Suprapubic skin (tissue), 4 donors: ENCODE results near the gene USP53. TPM values are rescaled to one million over a fixed set of nuclear protein-coding genes. Genes with fewer than 3 reads are reported as not detected.

Experiments
- DNase-seq, 2 donors: peaks; one replicate each; pipeline ENCODE4 v3.0.0-alpha.2; 2019; ENCODE audit warnings: low spot score in 2 of 2
- H3K27ac ChIP-seq: fragments of 200-600 bp; sonication (generic); one replicate; pipeline ENCODE4 v1.5.1; 2019
- H3K27me3 ChIP-seq: fragments of 200-600 bp; sonication (generic); one replicate; pipeline ENCODE4 v1.5.1; 2019
- H3K36me3 ChIP-seq: fragments of 200-600 bp; sonication (generic); one replicate; pipeline ENCODE4 v1.5.1; 2019
- H3K4me1 ChIP-seq: fragments of 200-600 bp; sonication (generic); one replicate; pipeline ENCODE4 v1.5.1; 2019
- H3K4me3 ChIP-seq: fragments of 200-600 bp; sonication (generic); one replicate; pipeline ENCODE4 v1.5.1; 2019; ENCODE audit warnings: mild to moderate bottlenecking
- H3K9me3 ChIP-seq: fragments of 200-600 bp; sonication (generic); one replicate; pipeline ENCODE4 v1.5.1; 2019
- EP300 ChIP-seq: sonication (generic); formaldehyde crosslinking; IDR thresholded peaks from one replicate; pipeline ENCODE4 v1.6.1; 2017; ENCODE audit warnings: antibody characterized with exemption
- POLR2A ChIP-seq, 2 donors: fragments of 450-650 bp; IDR thresholded peaks; one replicate each; pipeline ENCODE4 v1.6.1; 2017; ENCODE audit warnings: antibody characterized with exemption in 2 of 2, mild to moderate bottlenecking in 2 of 2, moderate library complexity in 2 of 2
- POLR2AphosphoS5 ChIP-seq, 3 donors: sonication (generic); formaldehyde crosslinking; IDR thresholded peaks; one replicate each; pipeline ENCODE4 v1.6.1; 2017; ENCODE audit warnings: antibody characterized with exemption in 3 of 3
- WGBS: methylation state at CpG from one replicate; pipeline ENCODE4 v1.1.5; 2018; 5-methylcytosine and 5-hydroxymethylcytosine counted together
- total RNA-seq, 4 donors: library from RNA; depleted of rRNA; stranded (reverse); fragments of >200 nt; gene quantifications; one replicate each; pipeline ENCODE4 v1.1.0, GENCODE V29; 2016
- TF ChIP-seq, protein P1 (sequence below), 2 donors: fragments of 200-600 bp in 1 of 2; fragments of 450-650 bp in 1 of 2; sonication (generic) in 1 of 2; IDR thresholded peaks; one replicate each; pipeline ENCODE4 v1.5.1; 2016 to 2019; ENCODE audit warnings: antibody characterized with exemption in 2 of 2, mild to moderate bottlenecking in 1 of 2, moderate library complexity in 1 of 2

The USP53 gene
- total RNA-seq, 4 donors from 2014 or later: 21.1 to 57.3 (median 37.8) TPM

DNA sequence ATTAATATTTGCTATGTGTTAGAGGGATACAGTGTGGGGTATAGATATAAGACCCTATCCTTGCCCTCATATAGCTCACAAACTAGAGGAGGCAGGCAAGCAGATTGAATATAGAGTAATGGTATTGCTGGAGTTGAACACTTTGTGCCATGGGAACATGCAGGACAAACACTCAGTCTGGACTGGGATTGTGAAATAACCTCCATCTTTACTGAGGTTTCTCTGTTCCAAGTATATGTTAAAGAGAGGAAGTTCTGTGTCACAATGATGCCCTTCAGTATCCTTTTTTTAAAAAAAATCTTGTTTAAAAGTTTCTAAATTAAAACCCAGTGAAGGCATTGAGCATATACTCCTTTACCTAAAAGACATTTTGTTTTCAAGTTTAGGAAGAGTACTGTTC is 100.7 kb downstream of the USP53 start:
- Histone ChIP-seq H3K4me1 (no peaks in the 10 kb centered on the region), H3K27ac (no peak overlapping the region), H3K36me3 (no peaks in the 10 kb centered on the region), H3K9me3 (no peaks in the 10 kb centered on the region), H3K4me3 (no peak overlapping the region), H3K27me3 (no peaks in the 10 kb centered on the region)
- no peak for DNase-seq
- TF ChIP-seq, protein P1, sequence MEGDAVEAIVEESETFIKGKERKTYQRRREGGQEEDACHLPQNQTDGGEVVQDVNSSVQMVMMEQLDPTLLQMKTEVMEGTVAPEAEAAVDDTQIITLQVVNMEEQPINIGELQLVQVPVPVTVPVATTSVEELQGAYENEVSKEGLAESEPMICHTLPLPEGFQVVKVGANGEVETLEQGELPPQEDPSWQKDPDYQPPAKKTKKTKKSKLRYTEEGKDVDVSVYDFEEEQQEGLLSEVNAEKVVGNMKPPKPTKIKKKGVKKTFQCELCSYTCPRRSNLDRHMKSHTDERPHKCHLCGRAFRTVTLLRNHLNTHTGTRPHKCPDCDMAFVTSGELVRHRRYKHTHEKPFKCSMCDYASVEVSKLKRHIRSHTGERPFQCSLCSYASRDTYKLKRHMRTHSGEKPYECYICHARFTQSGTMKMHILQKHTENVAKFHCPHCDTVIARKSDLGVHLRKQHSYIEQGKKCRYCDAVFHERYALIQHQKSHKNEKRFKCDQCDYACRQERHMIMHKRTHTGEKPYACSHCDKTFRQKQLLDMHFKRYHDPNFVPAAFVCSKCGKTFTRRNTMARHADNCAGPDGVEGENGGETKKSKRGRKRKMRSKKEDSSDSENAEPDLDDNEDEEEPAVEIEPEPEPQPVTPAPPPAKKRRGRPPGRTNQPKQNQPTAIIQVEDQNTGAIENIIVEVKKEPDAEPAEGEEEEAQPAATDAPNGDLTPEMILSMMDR (IDR thresholded peaks at IDR 0.05): no peak
- TF ChIP-seq EP300 (no peak), POLR2A (IDR thresholded peaks at IDR 0.05) (no peak), POLR2AphosphoS5 (IDR thresholded peaks at IDR 0.05) (no peak)

DNA sequence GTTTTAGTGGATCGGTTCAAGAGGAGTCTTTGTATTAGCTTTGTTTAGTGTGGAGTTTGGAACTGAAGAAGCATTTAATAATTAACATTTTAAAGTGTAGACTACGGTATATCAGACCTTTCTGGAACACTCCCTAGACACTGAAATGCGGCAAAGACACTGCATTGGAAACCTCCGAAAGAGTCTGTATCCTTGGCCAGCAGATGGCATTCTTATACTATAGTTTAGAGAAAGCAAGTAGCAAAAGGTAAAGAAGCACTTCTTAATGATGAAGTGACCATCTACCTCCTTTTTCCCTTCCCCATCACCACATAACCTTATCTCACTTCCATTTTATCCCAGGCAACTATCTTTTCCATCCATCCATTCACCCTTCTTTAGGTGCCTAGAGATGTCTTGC is 101.8 kb downstream of the USP53 start:
- WGBS: 24% methylated on average over 4 of the region's 4 CpGs
- H3K9me3 ChIP-seq: no peaks in the 10 kb centered on the region
- DNase-seq: no peak
- no peak overlapping the region for H3K27ac ChIP-seq
- no peak overlapping the region for H3K4me3 ChIP-seq
- no peaks in the 10 kb centered on the region for H3K27me3 ChIP-seq
- no peaks in the 10 kb centered on the region for H3K4me1 ChIP-seq
- no peaks in the 10 kb centered on the region for H3K36me3 ChIP-seq
- TF ChIP-seq, protein P1 (IDR thresholded peaks at IDR 0.05): peak; percentile 5 to 33
- TF ChIP-seq EP300: no peak

DNA sequence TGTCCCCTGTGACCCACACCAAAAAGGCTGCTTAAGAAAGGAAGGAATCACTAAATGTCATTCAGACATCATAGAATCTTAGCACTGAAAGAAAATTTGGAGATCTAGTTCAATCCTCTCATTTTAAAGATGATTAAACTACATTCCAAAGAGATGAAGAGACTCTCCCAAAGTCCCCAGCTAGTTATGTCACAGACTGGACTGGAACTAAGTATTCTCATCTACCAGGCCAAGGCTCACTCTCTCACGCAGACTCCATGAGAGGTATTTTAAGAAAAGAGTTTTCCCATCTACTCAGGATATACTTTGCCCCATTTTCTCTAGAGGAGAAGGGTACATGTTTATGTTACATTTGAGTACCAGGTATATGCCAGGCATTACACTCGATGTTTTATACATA is 102.5 kb downstream of the USP53 start:
- Histone ChIP-seq H3K36me3 (no peaks in the 10 kb centered on the region), H3K9me3 (no peaks in the 10 kb centered on the region), H3K27me3 (no peaks in the 10 kb centered on the region), H3K4me3 (no peak overlapping the region), H3K27ac (no peak overlapping the region), H3K4me1 (no peaks in the 10 kb centered on the region)
- WGBS: 78% methylated on average over 2 of the region's 2 CpGs
- no peak for DNase-seq
- TF ChIP-seq POLR2AphosphoS5 (IDR thresholded peaks at IDR 0.05) (no peak), POLR2A (IDR thresholded peaks at IDR 0.05) (no peak), EP300 (no peak)
- TF ChIP-seq, protein P1 (IDR thresholded peaks at IDR 0.05): no peak

DNA sequence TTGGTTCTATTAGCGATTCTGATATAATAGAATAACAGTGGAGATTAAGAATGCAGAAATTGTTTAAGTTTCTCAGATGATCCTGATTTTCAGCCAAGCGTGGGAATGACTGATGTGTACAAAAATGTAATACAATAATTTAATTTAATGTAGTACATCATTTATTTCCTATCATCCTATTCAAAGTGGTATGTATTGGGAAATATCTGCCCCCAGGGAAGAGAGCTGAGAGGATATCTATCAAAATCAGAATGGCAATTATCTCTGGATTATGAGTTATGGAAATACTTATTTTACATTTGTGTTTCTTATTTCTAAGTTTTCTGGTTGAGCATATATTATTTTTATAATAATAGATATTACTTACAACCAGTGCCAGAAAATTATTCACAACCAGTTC is 105.5 kb downstream of the USP53 start:
- no peak for DNase-seq
- 55% methylated on average over 2 of the region's 2 CpGs for WGBS
- Histone ChIP-seq H3K4me1 (no peaks in the 10 kb centered on the region), H3K27me3 (no peaks in the 10 kb centered on the region), H3K4me3 (no peak overlapping the region), H3K9me3 (no peaks in the 10 kb centered on the region), H3K27ac (no peak overlapping the region), H3K36me3 (no peaks in the 10 kb centered on the region)
- TF ChIP-seq EP300 (no peak), POLR2A (IDR thresholded peaks at IDR 0.05) (no peak)
- TF ChIP-seq, protein P1 (IDR thresholded peaks at IDR 0.05): no peak

DNA sequence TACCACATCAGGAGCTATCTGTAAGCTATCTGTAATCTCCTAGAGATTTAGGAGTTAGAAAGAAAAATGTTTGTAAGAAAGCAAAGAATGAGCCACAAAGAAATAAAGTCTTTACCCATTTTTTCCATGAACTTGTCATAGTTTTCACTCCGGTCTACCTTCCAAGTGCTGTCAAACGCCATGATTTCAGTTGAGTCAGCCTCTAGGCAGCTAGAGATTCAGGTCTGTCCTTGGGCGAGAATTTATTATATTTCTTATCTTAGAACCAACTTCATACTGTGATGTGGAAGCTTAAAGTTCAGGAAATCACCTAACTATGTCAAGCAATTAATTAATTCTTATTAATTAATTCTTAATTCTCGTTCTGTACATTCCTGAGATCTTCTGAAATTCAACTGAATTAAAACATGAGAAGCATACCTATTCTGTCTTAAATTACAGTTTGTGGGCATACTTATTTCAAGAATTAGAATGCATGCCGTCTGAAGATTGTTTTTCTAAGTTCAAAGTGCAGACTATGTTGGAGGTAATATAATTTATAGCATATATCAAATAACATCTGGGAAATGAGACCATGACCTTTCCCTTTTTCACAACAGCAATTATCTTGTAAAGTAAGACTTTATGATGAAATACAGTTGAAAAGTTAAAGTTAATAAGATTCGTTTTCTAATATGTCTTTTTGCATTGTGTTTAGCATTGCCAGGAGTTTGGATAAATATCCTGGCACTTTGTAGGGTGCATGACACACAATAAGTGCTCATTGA is 109.6 kb downstream of the USP53 start, which contains the start of gene FABP2:
Gene FABP2 (minus strand): TSS at position 218 of the 767 bp plus-strand sequence. CDS start 36 bp downstream, at position 182.
- no peaks in the 10 kb centered on the region for H3K4me1 ChIP-seq
- WGBS: 67% methylated on average over 6 of the region's 6 CpGs
- no peak within 1 kb of the TSS for H3K27ac ChIP-seq
- DNase-seq: no peak
- H3K9me3 ChIP-seq: no peaks in the 10 kb centered on the region
- H3K4me3 ChIP-seq: no peak within 1 kb of the TSS
- no peaks in the 10 kb centered on the region for H3K36me3 ChIP-seq
- TF ChIP-seq POLR2AphosphoS5 (IDR thresholded peaks at IDR 0.05): no peak
- TF ChIP-seq POLR2A (IDR thresholded peaks at IDR 0.05): no peak
- TF ChIP-seq EP300: no peak
- TF ChIP-seq, protein P1 (IDR thresholded peaks at IDR 0.05): no peak
- no peaks in the 10 kb centered on the region for H3K27me3 ChIP-seq
